Measurements from ENCODE around the gene FAF1. TPM values are rescaled to one million over a fixed set of nuclear protein-coding genes. Genes with fewer than 3 reads are reported as not detected.

Gene FAF1
- total RNA-seq, 4 donors from 2014 or later: 23.8 to 64.6 (median 43.9) TPM

DNA sequence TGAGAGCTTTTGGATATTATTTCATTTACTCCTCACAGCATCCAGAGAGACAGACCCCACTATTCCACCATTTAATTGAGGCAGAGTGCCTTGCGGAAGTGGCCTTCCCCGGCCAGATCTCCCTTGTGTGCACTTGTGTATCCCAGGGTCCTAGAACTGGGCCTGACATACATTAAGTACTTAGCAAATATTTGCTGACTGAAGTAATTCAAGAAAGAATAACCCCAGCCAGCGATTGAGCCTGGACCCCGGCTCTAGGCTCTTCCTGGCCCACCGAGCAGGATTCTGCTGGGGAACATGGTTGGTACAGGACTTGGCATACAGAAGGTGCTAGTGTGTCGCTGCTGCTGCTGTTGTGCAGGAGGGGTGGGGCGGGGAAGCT lies 545.2 kb downstream of the FAF1 start:
- H3K9me3 ChIP-seq: no peaks in the 10 kb centered on the region
- no peak for DNase-seq
- H3K27me3 ChIP-seq: peaks cover 0 to 81% (median 22%) of the 10 kb centered on the region in 4 donors
- intact Hi-C loops (cut with DNase I): no loop called here
- no peak overlapping the region for H3K4me3 ChIP-seq
- H3K27ac ChIP-seq: no peak overlapping the region
- peaks cover 0 to 18% (median 0%) of the 10 kb centered on the region in 3 donors for H3K36me3 ChIP-seq
- 59% methylated on average over 6 of the region's 7 CpGs; no CpG with 5 or more reads in 1 of the 2 donors for WGBS, 2 donors
- TF ChIP-seq CTCF (IDR thresholded peaks at IDR 0.05) (no peak), POLR2A (IDR thresholded peaks at IDR 0.05) (no peak)
- H3K4me1 ChIP-seq: peaks cover 5 to 38% (median 7%) of the 10 kb centered on the region in 3 donors

DNA sequence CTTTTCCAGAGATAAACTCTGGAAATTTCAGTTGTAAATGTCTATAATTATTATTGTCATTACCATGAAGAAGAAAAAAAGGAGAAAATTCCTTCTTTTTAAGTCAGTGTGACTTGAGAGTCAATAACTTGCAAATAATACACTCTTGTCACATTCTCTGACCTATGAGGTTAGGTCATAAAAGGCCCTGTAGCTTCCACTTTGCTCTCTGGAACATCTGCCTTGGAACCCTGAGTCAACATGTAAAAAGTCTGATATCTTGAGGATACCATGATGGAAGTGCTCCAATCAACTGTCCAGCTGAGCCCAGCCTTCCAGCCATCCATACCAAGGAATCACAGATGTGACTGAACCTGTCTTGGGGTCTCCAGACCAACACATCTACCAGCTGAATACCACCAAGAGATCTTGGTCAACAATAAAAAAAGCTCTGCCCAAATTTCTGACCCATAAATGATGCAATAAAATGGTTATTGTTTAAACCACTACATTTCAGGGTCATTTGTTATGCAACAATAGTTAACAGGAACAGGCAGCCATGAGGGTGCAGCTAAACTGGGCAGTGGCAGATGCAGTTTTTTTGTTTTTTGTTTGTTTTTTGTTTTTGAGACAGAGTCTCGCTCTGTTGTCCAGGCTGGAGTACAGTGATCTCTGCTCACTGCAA lies 547.1 kb downstream of the FAF1 start:
- no peak overlapping the region for H3K4me3 ChIP-seq
- WGBS, 2 donors: 75 to 88% methylated on average over 1 of the region's 1 CpG
- H3K27ac ChIP-seq: no peak overlapping the region
- peaks cover 0 to 1% (median 0%) of the 10 kb centered on the region in 3 donors for H3K36me3 ChIP-seq
- DNase-seq: no peak
- no peaks in the 10 kb centered on the region for H3K9me3 ChIP-seq
- intact Hi-C loops (cut with DNase I): no loop called here
- peaks cover 0 to 21% (median 0%) of the 10 kb centered on the region in 3 donors for H3K4me1 ChIP-seq
- peaks cover 0 to 65% (median 16%) of the 10 kb centered on the region in 4 donors for H3K27me3 ChIP-seq
- TF ChIP-seq CTCF (IDR thresholded peaks at IDR 0.05) (no peak), POLR2A (IDR thresholded peaks at IDR 0.05) (no peak)

- Histone ChIP-seq H3K36me3 (no peaks in the 10 kb centered on the region), H3K4me1 (no peaks in the 10 kb centered on the region), H3K27me3 (peaks cover 0 to 39% (median 0%) of the 10 kb centered on the region in 4 donors), H3K27ac (no peak overlapping the region), H3K9me3 (no peaks in the 10 kb centered on the region), H3K4me3 (no peak overlapping the region)
- no peak for DNase-seq
- 72 to 82% methylated on average over 4 of the region's 4 CpGs for WGBS, 2 donors
- TF ChIP-seq CTCF (IDR thresholded peaks at IDR 0.05) (no peak), POLR2A (IDR thresholded peaks at IDR 0.05) (no peak)
- intact Hi-C loops (cut with DNase I): no loop called here
These were observed 554.3 kb downstream of the FAF1 start for GRCh38 chr1:50405814-50406213.

- intact Hi-C loops (cut with DNase I): no loop called here
- H3K9me3 ChIP-seq: peaks cover 0 to 5% (median 0%) of the 10 kb centered on the region in 3 donors
- H3K4me1 ChIP-seq: no peaks in the 10 kb centered on the region
- no peak for DNase-seq
- H3K27me3 ChIP-seq: peaks cover 0 to 18% (median 0%) of the 10 kb centered on the region in 4 donors
- TF ChIP-seq POLR2A (IDR thresholded peaks at IDR 0.05) (no peak), CTCF (IDR thresholded peaks at IDR 0.05) (no peak)
- H3K4me3 ChIP-seq: no peak overlapping the region
- WGBS, 2 donors: 42 to 74% methylated on average over 2 of the region's 2 CpGs
- no peak overlapping the region for H3K27ac ChIP-seq
- no peaks in the 10 kb centered on the region for H3K36me3 ChIP-seq
These were observed 566.4 kb downstream of the FAF1 start for GRCh38 chr1:50393522-50394120.

Small RNA genes within 50 kb of the gene (small RNA-seq; reads per million reads assigned to genes)
- gene RNU6-1026P: 0 to 0.07 (median 0) reads per million in 4 donors

Other genes starting within 250 kb of the FAF1 start
- 10 to 100 TPM in 3 of 4 donors, 1 to 10 TPM in 1; 6.9 to 16.5 (median 12.5) TPM for gene CDKN2C, start 10.0 kb upstream of the FAF1 start, total RNA-seq
- gene C1orf185, start 142.0 kb upstream of the FAF1 start, total RNA-seq: not detected

All from esophagus squamous epithelium (tissue), 5 donors.